NCI-H82 treated with DMSO at 0.1 percent for 48 hours (cell line): ENCODE measurements around the gene DAPK1.

Source experiments
- DNase-seq: peaks from one replicate; lab custom pipeline; 2025; ENCODE audit not compliant: unreplicated experiment; lab: John Stamatoyannopoulos, UW

The DAPK1 gene

DNA sequence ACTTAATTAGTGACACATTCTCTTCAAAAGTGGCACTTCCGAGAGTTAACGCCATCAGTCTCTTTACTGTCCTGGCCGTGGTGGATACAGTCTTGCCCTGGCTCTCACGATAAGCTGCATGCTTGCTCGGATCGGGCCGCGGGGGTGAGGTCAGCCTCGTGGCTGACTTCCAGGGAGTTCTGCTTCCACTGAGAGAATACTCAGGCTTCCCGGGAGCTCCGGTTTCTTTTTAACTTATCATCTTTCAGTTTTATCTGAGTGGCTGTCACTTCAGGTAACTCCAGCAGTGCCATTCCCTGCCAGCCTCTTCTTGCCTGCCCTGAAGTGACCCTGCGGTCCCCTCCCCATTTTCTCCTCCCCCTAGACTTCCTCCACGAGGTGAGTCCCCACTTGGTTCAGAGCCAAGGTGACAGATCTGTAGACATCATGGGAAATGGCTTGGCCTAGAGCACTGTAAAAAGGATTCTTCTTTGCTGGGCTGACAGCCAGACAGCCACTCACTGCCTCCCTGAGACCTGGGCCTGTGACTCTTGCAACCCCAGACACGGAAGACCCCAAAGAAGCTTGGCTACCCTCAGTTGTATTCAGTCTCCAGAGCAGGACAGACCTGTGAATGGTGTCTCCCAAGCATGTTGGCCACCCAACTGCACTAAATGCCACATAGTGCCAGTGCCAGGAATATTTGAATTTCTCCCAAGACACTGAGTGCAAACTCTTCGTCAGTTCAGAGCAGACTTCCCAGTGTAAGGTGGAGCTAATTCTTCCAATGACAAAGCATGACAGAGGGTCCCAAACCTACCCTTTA, 95.1 kb downstream of the DAPK1 start:
- DNase-seq: no peak

GRCh38 chr9:87593359-87593980, 95.8 kb downstream of the DAPK1 start:
- DNase-seq: no peak

- no peak for DNase-seq
Measured at GRCh38 chr9:87594194-87594593, 96.5 kb downstream of the DAPK1 start.

DNA sequence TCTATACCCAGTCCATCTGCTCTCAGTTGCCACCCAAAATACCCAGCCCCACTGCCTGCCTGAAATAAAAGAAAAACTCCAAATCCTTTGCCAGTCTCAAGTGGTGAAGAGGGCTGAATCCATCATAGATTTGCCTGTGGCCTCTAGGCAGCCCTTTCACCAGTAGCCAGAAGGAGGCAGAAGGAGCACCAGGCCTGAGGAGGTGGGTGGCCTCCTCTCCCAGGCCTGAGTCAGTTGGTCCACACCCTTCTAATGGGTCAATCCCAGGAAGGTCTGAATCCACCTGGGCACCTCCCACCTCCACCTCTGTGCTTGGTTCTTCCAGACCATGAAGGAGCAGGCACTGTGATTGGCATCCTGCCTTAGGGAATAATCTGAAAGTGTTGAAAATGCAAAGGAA, 97.0 kb downstream of the DAPK1 start:
- no peak for DNase-seq

DNA sequence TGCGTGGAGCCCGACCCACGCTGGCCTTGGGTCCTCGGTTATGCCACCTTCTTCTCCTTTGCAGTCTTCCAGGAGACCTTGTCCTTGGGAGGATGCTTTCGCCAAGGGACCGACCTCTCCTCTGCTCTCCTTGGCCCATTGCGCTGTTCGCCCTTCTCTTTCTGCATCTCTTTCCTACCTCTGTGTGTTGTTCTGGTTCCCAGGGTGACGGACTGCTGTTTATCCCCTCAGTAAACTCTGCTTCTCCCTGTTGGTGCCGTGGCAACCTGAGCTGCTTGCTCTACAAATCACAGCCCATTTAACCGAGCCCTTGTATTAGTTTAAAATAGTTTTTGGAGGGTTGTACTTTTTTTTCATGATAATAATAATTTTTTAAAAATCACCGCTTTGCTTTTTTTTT, 97.9 kb downstream of the DAPK1 start:
- no peak for DNase-seq

DNA sequence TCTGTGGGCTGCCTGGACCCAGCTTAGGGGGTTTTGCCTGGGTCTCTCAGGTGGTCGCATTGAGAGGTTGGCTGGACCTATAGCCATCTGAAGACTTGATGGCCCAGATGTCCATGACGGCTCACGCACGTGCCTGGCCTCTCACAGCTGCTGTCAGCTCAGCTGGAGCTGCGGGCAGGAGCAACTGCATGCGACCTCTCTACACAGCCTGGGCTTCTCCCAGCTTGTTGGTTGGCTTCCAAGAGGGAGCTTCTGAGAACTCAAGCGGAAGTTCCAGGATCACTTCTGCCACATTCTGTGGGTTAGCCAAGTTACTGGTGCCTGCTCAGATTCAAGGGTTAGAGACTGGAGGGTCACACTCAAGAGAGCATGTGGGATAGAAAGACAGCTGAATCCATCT, 99.2 kb downstream of the DAPK1 start:
- DNase-seq: no peak

DNA sequence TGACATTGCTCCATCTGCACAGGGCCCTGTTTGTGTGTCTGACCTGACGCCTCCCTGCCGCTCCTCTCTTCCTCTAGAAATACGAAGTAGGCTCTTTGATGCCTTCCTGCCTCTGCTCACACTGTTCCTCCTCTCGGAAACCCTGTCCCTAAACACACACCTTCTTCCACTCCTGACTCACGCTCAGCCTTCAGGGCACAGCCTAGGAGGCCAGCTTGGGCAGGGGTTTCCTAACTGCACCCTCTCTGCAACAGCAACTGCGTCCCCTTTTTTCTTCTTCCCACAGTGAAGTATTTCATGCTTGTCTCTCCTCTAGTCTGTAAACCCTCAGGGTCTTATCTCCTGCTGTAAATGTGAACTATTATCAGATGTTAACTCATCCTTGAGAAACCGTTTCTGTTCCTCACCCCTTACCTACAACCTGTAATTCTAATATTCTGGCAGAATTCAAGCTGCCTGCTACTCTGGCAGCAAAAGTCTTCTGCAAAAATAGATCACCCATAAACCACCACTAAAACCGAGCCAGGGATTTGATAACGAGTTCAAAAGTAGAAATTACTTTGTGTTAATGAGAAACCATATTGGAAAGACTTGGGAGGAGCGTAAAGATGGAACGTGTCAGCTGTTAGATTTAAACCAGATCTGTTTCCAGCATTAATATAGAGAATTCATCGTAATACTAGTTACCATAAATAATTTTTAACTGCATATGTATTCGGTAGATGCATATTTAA, 100.2 kb downstream of the DAPK1 start:
- DNase-seq: no peak

DNA sequence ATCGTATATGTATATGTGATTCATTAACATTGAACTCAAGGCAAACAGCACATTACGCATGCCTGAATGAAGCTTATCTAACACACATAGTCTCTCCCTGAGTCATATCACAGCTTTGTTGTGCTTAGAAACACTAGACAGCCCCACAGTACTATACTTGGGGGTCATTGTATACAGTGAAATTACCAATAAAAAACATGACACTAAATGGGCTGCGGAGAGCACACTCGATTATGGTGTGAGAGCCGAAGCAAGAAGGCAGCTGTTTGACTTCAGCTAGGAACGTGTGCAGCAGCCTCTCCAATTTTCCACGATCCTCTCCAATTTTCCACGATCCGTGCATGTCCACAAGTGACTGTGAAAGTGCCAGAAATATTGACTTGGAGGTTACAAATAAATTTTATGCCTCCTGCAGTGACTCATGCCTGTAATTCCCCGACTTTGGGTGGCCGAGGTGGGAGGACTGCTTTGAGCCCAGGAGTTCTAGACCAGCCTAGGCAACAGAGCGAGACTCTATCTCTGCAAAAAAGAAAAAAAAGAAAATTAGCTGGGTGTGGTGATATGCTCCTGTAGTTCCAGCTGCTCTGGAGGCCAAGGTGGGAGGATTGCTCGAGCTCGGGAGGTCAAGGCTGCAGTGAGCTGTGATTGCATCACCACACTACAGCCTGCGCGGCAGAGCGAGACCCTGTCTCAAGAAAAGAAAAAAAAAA, 102.4 kb downstream of the DAPK1 start:
- no peak for DNase-seq

- no peak for DNase-seq
Measured at GRCh38 chr9:87601176-87601575, 103.5 kb downstream of the DAPK1 start.

DNA sequence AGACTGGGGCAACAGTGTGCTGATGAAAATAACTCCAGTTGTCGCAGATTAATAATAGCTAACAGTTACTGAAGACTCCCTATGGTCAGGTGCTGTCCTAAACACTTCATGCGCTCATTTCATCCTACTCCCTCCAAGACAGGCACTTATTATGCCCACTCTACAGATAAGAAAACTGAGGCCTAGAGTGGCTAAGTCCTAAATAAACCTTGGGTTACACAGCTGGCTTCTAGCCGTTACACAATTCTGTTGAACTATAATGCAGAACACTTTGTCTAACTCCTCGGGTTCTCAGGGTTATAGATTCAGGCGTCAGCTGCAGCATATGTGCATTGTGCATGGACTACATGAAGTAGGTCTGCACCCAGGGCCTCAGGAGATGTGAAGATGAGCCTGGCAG, 103.9 kb downstream of the DAPK1 start:
- DNase-seq: no peak

DNA sequence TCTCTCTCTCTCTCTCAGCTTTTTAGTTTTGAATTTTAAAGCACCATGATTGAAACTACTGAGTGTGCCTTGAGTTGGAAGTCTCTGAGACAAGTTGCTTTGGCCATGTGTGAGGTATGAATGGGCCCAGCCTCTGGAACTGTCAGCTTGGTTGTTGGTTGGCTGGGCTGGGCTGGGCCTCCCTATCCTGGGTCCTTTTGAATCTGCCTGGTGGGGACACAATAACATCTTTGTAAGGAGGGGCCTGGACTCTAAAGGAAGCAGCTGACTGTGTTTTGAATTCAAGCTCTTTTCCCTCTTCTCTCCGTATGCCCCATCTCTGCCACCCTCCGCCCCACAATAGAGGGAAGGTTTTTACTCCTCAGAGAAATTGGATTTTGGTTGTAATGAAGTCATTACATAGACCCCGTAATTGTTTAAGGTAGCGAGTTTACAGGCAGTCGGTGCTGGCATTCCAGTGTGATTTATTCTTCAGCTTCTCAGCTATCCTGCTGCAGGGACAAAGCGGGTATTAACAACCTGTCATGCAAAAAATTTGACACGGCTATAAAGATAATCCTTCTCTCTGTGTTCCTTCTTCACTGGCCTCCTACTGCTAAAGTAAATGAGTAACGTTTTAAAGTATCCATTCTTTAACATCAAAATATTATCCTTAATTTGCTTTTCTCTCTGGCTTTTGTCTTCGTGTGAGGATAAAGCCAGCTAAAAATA, 105.4 kb downstream of the DAPK1 start:
- DNase-seq: no peak

DNA sequence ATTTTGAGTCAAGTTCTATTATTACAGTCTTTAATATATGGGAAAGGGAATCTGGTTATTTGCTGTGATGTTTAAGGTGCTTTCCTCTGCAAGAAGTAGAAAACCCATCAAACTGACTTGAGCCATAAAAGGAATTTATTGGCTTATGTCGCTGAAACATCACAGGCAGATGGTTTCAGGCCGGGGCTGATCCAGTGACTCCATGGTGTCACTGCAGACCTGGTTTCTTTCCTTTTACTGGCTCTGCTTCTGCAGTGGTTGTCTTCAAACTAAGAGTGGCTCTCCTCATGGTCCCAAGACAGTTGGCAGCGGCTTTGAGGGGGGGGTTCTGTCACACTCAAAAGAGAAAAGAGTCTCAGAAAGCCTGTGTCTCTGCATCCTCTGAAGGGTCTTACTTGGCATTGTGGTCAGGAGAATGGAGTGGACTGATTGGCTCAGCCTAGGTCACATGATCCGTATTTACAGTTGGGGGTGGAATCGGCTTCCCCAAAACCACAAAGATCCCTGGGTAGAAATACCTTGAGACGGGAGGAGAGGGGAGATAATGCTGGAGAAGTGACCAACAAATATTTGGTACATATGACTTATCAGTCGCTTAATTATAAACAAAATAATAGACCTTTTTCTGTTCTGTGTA, 106.3 kb downstream of the DAPK1 start:
- no peak for DNase-seq

- no peak for DNase-seq
Measured at GRCh38 chr9:87604886-87605588, 107.4 kb downstream of the DAPK1 start.

- peak; percentile 1 for DNase-seq
Measured at GRCh38 chr9:87605676-87606075, 108.0 kb downstream of the DAPK1 start.

GRCh38 chr9:87606841-87607521, 109.3 kb downstream of the DAPK1 start:
- DNase-seq: peak; percentile 58

DNA sequence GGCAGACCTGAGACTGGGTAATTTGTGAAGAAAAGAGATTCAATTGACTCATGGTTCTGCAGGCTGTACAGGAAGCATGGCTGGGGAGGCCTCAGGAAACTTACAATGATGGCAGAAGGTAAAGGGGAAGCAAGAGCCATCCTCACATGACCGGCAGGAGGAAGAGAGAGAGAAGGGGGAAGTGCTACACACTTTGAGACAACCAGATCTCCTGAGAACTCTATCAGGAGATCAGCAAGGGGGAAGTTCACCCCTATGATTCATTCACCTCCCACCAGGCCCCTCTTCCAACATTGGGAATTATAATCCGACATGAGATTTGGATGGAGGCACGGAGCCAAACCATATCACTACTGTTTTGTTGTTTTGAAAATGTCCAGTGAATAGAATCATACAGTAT, 110.2 kb downstream of the DAPK1 start:
- DNase-seq: no peak

DNA sequence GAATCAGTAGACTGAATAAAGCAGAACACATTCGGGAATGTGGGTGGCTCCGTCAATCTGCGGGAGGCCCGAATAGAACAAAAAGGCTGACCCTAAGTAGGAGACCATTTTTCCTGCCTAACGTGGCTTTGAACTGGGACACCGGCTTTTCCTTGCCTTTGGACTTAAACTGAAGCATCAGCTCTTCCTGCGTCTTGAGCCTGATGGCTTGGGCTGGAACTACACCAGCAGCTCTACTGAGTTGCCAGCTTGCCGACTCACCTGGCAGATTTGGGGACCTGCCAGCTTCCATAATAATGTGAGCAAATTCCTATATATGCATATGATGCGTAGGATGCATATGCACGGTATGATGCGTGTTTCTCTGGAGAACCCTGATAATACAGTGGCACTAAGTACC, 111.3 kb downstream of the DAPK1 start:
- DNase-seq: no peak

DNA sequence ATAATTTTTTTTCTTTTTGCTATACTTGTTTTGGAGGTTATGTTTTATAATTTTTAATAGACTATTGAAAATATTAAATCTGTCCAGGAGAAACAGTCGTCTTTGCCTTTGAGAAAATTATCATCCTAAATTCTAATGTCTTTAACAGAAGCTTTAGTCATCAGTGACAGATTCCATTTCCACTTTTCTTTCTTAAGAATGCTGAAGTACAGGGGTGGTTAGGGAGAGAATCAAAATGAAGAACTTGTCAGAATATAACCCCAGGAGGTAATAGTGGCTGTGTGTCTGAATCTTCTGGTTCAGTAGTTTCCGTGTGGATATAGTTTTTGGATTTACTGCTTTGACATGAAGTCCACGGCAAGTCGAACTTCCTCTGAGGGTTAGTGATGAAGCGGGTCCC, 111.8 kb downstream of the DAPK1 start:
- DNase-seq: no peak
